Measurements from ENCODE around the gene SELENON.

The SELENON gene

DNA sequence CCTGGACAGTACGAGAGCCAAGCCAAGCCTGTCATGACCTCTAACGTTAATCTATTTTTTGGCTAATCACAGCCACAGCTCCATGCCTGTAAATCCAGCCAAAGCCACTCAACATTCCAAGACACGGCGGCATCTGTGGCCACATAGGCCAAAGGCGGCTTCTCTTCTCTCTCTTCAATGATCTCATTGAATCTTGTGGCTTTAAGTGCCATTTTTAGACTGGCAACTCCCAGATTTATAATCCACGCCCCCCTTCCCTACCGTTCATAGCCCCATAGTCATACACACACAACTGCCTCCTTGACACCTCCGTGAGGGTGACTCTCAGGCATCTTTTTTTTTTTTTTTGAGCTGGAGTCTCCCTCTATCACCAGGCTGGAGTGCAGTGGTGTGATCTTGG, 5.7 kb upstream of the SELENON start:
- no peak for DNase-seq

DNA sequence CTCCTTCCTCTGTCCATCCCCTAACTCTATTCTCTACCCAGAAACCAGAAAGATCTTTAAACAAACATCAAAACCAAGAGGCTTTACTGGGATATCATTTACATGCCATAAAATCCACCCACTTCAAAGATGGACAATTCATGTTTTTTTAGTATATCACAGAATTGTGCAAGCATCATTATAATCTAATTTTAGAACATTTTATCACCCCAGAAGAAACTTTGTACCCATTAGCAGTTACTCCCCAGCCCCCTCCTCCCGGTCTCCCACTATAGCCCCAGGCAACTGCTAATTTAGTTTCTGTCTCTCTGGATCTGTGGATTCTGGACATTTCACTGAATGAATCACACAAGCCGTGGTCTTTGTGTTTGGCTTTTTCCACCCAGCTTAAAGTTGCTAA, 4.8 kb upstream of the SELENON start:
- no peak for DNase-seq

DNA sequence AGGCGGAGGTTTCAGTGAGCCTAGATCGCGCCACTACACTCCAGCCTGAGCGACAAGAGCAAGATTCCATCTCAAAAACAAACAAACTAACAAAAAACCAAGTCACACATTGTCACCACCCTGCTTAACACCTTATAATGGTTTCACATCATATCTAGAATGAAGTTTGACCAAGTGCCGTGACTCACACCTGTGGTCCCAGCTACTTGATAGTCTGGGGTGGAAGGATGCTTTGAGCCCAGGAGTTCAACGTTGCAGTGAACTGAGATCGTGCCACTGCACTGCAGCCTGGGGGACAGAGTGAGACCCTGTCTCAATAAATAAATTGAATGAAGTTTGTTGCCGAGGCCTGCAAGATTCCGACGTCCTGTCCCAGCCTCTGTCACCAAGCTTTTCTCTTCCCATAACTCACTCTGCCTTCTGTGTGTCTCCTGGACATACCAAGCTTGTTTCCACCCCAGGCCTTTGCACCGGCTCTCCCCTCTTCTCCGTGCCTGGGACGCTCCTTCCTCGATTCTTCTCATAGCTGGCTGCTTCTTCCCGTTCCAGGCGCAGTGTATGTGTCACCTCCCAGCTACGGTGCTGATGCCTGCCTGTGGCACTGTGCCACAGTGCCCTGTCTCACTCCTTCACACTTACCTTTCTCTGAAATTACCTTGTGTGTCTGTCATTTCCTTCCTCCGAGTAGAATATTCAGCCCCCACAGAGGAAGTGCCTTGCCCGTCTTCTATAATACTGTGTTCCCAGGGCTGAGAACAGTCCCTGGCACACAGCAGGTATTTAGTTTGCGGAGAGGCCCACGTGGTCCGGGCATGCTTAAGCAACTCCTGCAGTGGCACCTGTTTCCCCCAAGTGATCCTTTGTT, 3.8 kb upstream of the SELENON start:
- DNase-seq: no peak

DNA sequence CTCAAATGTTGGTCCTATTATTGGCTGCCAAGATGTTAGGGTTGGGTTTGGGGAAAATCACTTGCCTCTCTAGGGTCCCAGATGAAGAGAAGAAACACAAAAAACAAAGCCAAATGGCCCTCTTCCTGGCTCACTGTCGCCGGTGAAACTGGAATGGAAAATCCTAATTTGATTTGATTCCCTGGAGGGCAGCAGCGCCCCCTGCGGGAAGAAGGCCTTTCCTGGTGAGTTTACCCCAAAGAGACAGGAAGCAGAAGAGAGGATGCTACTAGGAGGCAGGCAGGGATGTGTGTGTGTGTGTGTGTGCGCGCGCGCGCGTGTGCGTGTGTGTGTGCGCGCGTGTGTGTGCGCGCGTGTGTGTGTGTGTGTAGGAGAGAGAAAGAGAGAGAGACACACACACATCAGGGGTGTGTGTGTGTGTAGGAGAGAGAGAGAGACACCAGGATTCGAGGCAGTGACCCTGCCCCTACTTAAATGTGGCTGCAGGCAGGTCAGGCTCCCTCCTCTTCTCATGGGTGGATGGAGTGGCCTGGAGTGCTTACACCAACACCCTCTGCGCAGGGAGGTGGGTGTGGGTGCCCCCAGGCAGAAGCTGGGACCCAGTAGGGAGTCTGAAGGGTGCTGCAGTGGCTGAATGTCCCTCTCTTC, 3.1 kb upstream of the SELENON start:
- no peak for DNase-seq

DNA sequence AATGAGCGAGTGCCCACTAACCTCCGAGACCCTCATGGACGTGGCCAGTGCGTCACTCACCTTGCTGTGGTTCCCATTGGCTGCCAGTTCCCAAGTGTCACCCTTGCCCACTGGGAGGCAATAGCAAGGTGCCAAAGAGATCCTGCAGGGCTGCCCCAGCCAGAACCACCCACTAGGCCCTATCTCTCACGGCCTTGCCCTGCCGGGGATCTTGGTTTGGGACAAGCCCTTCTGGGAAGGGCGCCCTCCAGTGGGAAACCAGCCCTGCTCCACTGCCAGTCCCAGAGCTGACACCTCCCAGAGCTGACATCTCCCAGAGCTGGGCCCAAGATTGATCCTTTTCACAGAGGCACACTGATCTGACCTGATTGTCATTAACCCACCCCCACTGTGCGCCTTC, 2.1 kb upstream of the SELENON start:
- no peak for DNase-seq

DNA sequence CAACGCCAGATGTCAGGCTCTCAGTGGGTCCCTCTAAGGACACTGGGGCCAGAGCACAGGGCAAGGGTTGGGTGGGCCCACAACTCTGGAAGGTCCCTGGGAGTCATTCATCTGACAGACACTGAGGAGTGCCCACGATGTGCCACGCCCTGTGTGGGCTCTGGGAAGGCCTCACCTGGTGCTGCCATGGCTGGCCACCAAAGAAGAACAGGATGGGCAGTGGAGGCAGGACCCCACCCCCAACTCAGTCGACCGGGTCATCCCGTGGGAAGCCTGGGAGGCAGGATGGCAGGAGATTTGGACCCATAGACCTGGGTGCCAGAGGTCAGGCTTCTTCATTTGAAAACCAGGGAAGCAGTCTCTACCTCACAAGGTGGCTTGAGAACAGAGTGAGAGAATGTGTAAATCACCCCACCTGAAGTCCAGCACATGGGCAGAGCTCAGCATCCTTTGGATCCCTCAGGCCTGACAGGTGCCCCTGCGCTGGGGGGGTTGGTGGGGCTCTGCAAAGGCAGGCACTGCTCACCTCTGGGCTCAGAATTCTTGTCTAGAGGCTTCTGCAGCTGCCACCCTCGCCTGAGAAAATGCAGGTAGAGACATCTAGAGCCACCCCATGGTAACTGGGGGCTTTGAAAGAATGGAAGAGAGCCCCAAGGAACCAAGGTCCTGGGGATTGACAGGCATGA, 1.2 kb upstream of the SELENON start:
- DNase-seq: no peak

DNA sequence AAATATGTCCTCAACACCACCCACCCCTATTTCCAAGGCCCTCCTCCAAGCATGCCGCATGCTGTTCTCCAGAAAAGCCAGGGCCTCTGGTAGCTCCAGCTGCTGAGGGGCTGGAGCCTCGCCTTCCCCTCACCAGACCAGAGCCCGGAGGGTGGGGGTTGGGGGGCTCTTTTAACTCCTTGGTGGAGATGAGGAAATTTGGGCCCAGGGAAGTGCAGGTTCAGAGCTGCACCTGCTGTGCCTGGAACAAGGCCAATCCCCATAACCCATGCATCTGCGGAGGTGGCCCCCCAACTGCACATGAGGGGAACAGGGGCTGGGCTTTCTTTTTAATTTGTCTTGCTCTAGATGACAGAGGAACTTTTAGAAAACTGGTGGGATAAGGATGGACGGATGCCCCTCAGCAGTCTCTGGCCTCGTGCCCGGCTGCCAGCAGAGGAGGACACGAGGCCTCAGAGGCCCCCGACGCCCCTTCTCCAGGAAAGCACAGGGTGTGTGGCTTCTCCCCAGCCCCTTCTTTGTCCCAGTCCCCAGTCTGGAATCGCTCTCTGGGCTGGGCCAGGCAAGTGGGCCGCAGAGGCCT, 550 bp upstream of the SELENON start:
- no peak for DNase-seq

DNA sequence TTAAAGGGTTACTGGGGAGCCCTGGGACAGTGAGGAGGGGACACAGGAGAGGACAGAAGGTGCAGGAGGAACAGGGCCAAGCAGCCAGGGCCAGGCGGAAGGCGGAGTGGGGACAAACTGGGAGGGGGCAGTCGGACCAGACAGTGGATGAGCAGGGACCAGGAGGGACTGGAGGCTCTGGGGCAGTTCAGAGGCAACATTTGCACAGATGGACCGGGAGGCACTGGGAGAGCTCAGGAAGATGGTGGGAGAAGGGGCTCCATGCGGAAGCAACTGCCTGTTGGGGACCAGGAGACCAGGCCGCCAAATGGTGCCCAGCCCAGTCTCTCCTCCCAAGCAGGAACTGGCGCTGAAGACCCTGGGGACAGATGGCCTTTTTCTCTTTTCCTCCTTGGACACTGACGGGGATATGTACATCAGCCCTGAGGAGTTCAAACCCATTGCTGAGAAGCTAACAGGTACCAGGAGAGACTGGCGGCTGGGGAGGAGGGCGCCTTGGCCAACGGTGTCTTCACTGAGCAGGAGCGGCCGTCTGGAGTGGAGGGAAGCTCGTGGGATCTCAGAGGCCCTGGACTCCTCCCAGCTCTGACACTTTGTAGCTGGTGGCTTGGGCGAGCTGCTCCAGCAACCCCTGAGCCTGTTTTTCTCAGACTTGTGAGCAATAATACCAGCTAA, 847 bp downstream of the SELENON start:
- no peak for DNase-seq

DNA sequence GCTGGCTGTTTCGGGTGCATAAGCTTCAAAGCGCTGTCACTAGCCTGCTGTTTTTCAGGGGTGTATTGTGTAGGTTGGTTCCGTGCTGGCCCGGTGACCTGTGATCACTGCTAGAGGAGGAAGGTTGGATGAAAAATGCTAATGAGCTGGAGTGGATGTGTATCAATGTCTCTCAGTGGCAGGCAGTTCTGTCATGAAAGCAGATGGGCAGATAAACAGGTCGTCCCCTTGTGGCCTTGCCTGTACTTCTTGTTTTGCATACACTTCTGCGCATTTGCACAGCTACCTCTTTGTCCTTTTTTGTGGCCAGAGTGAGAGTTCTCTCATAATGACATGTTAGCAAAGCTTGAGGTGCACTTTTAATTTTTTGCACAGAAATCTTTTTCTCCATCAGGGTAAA, 2.9 kb downstream of the SELENON start:
- no peak for DNase-seq

DNA sequence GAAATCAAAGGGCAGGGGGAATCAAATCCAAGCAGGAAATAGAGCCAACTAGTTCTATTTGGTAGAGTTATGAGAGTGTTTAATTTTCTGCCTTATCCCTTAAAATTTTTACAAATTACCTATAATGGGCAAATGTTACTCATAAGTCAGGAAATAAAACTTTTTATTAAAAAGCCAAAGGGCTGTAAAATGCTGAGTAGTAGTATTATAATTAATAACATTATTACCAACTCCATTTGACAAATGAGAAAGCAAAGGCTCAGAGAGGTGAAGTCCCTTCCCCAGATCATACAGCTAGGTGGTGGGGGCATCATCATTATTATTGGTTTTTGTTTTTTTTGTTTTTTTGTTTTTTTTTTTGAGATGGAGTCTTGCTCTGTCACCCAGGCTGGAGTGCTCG, 3.4 kb downstream of the SELENON start:
- no peak for DNase-seq

DNA sequence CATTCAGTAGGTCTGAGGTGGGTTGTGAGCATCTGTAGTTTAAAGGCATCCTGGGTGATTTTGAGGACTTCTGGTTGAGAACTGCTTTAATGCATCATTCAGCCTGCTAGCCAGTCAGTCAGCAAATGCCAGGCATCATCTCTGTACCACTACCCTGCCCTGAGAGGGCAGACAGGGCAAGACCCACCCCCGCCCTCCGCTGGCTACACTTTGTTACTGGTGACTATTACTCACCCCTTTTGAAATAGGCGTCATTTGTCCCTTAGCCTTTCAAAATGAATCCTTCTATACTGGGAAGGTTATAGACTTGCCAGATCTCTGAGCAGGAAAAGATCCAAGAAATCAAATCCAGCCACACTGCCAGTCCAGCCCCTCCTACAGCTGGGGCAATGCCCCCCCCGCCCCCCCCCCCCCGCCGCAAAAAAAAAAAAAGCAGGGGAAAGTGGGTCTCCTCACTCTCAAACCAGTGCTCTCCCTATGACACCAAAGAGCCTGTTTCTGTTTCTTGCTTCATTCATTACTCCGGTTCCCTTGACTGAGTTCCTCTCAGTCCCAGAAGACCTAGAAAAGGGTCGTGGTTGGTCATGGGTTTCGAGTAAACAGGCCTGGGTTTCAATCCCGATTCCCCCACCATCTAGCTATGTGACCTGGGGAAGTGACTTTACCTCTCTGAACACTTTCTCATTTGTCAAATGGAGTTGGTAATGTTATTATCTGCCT, 4.4 kb downstream of the SELENON start:
- DNase-seq: no peak

DNA sequence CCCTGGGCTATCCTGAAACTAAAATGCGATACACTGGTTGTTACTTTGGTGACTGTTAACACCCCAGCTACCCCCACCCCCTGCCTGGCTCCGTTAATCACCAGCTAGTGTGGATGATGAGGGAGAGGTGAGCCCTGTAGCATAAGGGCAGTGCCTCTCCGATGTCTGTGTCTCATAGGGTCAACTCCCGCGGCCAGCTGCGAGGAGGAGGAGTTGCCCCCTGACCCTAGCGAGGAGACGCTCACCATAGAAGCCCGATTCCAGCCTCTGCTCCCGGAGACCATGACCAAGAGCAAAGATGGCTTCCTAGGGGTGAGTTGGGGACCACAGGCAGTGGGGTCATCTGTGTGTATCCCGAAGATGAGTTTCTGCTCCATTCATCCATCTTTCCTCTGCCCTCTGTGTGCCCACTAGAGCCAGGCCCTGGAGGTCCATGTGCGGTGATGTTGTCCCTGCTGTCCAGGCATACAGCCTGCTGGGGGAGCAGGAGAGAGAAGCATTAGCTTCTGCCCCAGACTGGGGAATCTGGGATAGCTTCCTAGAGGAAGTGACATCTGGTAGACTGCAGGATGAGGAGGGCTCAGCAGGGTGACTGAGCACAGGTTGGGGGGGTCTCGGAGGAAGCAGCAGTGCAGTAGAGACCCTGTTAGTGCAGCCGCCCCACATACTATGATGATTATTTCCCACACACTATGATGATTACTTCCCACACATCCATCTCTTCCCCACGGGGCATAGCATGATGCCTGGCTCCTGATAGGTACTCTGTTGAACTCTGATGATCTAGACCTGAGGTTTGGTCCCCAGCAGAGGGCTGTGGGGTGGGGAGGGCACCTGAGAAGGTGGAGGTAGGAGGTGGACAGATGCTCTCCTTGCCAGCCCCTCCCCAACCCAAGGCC, 5.2 kb downstream of the SELENON start:
- no peak for DNase-seq

DNA sequence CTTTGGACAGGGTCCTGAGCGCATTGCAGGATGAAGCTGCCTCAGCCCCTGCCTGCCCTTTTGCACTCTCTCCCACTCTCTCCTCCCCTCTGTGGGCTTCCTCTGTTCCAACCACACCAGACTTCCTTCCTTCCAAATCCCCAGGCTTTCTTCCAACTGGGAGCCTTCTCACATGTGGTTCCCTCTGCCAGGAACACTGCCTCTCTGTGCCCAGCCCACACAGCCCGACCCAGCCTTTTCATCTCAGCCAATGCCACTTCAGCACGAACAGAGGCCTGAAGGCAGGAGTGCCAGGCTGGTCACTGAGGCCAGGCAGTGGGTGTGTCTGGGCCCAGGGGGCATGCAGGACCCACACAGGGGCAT, 5.9 kb downstream of the SELENON start:
- DNase-seq: no peak

DNA sequence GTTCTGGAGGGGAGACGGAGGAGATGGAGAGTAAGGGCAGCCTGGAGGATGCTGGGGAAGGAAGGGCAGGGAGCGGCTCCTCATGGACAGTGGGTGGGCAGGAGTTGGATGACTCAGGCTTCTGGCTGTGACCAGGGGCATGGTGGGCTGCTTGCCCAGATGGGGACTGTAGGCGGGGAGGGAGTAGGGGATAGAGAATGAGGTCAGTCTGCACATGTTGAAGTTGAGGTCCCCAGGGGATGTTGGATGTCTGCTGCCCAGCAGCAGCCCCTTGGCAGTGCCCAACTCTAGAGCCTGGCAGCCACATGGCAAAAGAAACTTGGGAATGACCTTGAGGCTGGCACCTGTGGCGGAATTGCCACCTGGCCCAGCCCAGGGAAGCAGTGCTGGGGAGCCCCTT, 6.4 kb downstream of the SELENON start:
- DNase-seq: no peak

DNA sequence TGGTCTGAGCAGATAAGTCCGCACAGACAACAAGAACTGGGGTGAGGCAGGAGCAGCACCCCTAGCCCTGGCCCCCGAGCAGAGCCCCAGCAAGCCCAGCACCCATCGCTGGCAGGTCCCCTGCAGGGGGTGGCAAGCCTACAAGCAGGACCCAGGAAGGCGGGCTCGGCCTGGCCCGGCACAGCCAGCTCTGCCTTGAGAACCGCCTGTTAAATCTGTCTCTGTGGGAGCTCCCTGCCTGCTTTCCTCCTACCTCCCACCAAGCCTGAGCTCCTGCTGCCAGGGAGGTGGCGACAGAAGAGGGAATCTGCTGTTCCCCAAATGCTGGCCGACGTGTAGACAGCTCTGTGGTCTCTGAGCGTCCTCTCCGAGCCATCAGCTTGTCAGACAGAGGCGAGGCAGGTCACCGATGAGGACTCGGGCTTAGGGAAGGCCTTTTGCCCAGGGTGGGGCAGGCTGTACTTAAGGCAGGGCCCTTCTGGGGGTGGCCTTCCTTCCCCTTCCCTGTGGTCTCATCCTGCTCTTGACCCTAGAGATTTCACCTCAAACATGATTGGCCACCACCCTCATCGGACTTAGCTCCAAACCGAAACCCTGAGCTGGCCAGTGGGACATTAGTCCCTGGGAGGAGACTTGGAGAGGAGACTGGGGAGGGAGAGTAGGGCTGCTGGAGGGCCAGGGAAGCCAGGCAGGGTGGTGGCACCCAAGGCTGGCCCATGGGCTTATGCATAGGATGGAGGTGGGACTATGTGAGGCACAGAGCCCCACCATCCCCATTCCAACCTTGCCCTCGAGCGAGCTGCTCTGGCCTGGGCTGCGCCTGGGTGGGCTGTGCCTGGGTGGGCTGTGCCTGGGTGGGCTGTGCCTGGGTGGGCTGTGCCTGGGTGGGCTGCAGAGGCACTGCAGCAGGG, 7.7 kb downstream of the SELENON start:
- no peak for DNase-seq

DNA sequence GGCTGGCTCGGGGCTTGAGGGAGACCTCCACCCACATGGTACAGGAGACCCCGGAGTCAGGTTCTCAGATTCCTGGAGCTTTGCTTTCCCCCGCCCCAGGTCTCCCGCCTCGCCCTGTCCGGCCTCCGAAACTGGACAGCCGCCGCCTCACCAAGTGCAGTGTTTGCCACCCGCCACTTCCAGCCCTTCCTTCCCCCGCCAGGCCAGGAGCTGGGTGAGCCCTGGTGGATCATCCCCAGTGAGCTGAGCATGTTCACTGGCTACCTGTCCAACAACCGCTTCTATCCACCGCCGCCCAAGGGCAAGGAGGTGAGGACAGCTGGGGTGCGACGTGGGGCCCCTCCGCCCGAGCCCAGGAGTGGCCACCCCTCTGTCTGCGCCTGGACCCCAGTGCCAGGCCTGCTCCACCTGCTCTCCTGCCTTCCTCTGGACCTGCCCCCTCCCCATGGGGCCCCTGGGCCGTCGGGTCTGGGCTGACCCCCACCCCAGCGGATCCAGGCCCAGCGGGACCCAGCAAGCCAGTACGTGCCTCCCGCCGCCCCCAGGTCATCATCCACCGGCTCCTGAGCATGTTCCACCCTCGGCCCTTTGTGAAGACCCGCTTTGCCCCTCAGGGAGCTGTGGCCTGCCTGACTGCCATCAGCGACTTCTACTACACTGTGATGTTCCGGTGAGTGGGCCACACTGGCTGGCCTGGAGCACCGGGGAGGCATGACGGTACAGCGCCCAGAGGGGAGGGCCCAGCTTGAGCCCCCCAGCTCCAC, 8.7 kb downstream of the SELENON start:
- no peak for DNase-seq

DNA sequence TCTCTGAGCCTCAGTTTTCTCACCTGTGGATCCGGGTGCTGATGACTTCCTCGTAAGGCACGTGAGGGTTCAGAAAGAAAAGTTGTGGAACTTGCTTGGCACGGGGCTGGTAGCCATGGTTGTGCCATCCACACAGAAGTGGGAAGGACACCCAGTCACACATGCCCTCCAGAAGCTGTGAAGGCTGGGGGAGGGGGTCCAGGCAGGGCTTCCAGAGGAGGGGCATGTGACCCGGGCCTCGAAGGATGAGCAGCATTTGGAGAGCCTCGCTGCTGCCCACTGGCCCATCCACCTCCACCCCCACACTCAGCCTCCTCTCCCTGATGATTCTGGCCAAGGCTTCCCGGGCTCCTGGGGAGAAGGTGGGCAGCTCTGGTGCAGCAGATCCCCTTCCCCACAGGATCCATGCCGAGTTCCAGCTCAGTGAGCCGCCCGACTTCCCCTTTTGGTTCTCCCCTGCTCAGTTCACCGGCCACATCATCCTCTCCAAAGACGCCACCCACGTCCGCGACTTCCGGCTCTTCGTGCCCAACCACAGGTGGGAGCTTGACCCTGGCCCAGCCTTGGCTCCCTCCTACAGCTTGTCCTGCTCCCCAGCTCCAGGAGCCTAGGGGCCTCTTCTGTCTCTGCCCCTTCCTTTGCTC, 9.4 kb downstream of the SELENON start:
- no peak for DNase-seq

DNA sequence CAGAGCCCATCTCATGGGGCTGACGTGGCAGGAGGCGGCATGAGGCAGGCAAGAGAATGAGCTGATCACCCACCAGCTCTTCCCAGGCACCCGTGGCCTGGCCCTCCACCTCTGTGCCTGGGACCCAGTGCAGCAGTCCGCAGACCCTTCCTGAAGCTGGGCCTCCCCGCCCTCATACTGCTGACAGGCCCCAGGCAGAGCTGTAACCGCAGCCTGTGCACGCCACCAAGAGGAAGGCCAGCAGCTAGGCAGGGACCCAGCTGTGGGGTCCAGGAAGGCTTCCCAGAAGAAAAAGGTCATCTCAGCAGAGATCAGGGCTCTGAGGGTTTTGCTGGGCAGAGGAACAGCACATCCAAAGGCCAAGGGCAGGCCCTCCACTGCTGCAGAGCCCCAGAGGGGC, 9.9 kb downstream of the SELENON start:
- DNase-seq: no peak

Measured in cortex of kidney (tissue), 1 donor.